Right lobe of liver (tissue), 4 donors: Measurements from ENCODE around the gene ARHGAP42.

Experiments used
- CTCF ChIP-seq, 4 donors: fragments of 200-600 bp in 3 of 4; fragments of 450-650 bp in 1 of 4; IDR thresholded peaks; one replicate each; pipeline versions ENCODE4 v1.5.1 to v1.8.0; 2016 to 2022; ENCODE audit warnings: antibody characterized with exemption in 4 of 4, mild to moderate bottlenecking in 2 of 4
- POLR2A ChIP-seq: fragments of 450-650 bp; IDR thresholded peaks from one replicate; pipeline ENCODE4 v1.6.1; 2017; ENCODE audit warnings: antibody characterized with exemption, mild to moderate bottlenecking
- donor health status: DM: no; HTN: no; CAD: no.
- donor health status: DM: no; HTN: no; CAD: no.
- donor health status: DM: no; HTN: yes; CAD: no.

- TF ChIP-seq CTCF (IDR thresholded peaks at IDR 0.05) (no peak), POLR2A (no peak)
These were observed 201.7 kb downstream of the ARHGAP42 start for GRCh38 chr11:100888836-100889235.
